GM18951 (cell line): ENCODE measurements around the gene P2RY8.
"Not testable (repeated sequence)": the region's sequence is repeated elsewhere in the genome, so short reads cannot be mapped to it uniquely, and the experiment has no call there.

ENCODE experiments used
- POLR2A ChIP-seq: IDR thresholded peaks from 4 replicates; pipeline ENCODE4 v1.6.1; 2011; ENCODE audit warnings: mild to moderate bottlenecking; ENCODE audit not compliant: insufficient read length, insufficient read depth; ENCODE audit errors: extremely low read depth
- in situ Hi-C: fragments of 300-500 bp; cut with MboI; formaldehyde crosslinking; loops from one replicate; pipeline ENCODE4 v1.12.0; 2022; ENCODE audit warnings: low sequenced_read_pairs, mixed read lengths, inconsistent platforms; ENCODE audit not compliant: unreplicated experiment

Gene P2RY8

GRCh38 chrX:1534301-1535168 is 2.5 kb downstream of the P2RY8 start:
- TF ChIP-seq POLR2A, result peak; percentile 52
- in situ Hi-C loops, result loop anchor here (5.0 kb wide), 1 partner anchor 72 kb away; no protein-coding TSS in a partner anchor

GRCh38 chrX:1533058-1533457 is 3.9 kb downstream of the P2RY8 start:
- in situ Hi-C loops, result loop anchor here (5.0 kb wide), 1 partner anchor 71 kb away; no protein-coding TSS in a partner anchor
- no peak for TF ChIP-seq POLR2A

GRCh38 chrX:1531096-1531890 is 5.7 kb downstream of the P2RY8 start:
- no peak for TF ChIP-seq POLR2A
- in situ Hi-C loops, result loop anchor here (5.0 kb wide), 1 partner anchor 69 kb away; no protein-coding TSS in a partner anchor

GRCh38 chrX:1529756-1530155 is 7.2 kb downstream of the P2RY8 start:
- in situ Hi-C loops, result loop anchor here (5.0 kb wide), 1 partner anchor 67 kb away; no protein-coding TSS in a partner anchor
- TF ChIP-seq POLR2A, result no peak

GRCh38 chrX:1529328-1529727 is 7.7 kb downstream of the P2RY8 start:
- in situ Hi-C loops, result no loop called here

GRCh38 chrX:1528884-1529203 is 8.1 kb downstream of the P2RY8 start:
- in situ Hi-C loops, result no loop called here
- no peak for TF ChIP-seq POLR2A

More at GRCh38 chrX:1529328-1529727, 7.7 kb downstream of the P2RY8 start:
- TF ChIP-seq POLR2A, result no peak

GRCh38 chrX:1528186-1528883 is 8.7 kb downstream of the P2RY8 start:
- no peak for TF ChIP-seq POLR2A
- in situ Hi-C loops, result no loop called here

GRCh38 chrX:1527457-1527856 is 9.5 kb downstream of the P2RY8 start:
- in situ Hi-C loops, result no loop called here
- TF ChIP-seq POLR2A, result no peak

GRCh38 chrX:1526565-1526964 is 10.4 kb downstream of the P2RY8 start:
- in situ Hi-C loops, result no loop called here
- TF ChIP-seq POLR2A, result no peak

- TF ChIP-seq POLR2A, result no peak
- in situ Hi-C loops, result no loop called here
These were observed 11.2 kb downstream of the P2RY8 start for GRCh38 chrX:1525583-1526355.

GRCh38 chrX:1524874-1525582 is 12.0 kb downstream of the P2RY8 start:
- in situ Hi-C loops, result no loop called here
- TF ChIP-seq POLR2A, result no peak

GRCh38 chrX:1522905-1523304 is 14.1 kb downstream of the P2RY8 start:
- in situ Hi-C loops, result not testable (repeated sequence)
